Measurements from ENCODE around the gene SSTR3.

SSTR3 gene

DNA sequence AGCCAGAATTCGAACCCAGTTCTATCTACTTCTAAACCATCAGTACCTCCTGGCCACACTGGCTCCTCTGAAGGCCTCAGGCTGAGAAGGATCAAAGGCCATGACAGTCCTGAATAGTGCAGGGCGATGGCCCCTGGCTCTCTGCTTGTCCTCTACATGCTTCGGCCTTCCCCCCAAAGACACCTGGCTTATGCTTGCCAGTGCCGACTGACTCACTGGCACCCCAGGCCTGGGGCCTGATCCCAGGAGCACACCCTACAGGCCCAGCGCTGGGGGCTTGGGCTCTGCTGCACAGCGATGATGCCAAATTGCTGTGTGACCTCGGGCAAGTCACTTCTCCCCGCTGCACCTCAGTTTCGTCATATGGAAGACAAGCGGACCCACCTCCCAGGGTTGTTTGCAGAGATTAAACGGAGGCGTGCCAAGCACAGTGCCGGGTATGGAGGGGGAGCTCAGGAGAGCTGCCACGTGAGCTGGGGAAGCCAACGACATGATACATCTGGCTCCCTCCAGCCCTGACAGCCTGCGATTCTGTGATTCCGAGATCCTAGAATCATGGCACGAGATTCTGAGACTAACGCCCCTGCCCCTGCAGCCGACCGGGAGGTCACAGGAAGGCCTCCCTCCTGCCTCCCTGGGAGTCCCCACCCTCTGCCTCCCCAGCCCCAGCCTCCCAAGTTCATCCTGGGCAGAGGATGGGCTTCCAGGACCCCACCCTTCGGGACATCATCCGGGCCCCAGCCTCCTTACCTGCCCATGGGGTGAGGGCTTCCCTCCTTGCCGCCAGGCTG lies 1.0 kb downstream of the SSTR3 start:
- Histone ChIP-seq H4K20me1 (ENCODE audit: control insufficient read depth, insufficient read depth, low read depth, low read length) (no peaks in the 10 kb centered on the region), H3K4me2 (ENCODE audit: low read length) (no peak overlapping the region), H3K36me3 (ENCODE audit: control insufficient read depth, low read length) (no peaks in the 10 kb centered on the region), H3K79me2 (ENCODE audit: control insufficient read depth, low read length) (no peaks in the 10 kb centered on the region), H3K9me3 (ENCODE audit: control insufficient read depth, insufficient read depth, low read length) (no peaks in the 10 kb centered on the region), H3K27me3 (ENCODE audit: control insufficient read depth, low read length) (no peaks in the 10 kb centered on the region), H3K4me3 (ENCODE audit: low read length) (no peak overlapping the region), H3K9me2 (replicated peaks; ENCODE audit: control insufficient read depth, low read length) (no peaks in the 10 kb centered on the region), H3F3A (ENCODE audit: control insufficient read depth, insufficient read depth) (no peaks in the 10 kb centered on the region), H3K27ac (ENCODE audit: low read depth, low read length) (no peak overlapping the region), H3K4me1 (ENCODE audit: control insufficient read depth, low read length) (peaks cover 16% of the 10 kb centered on the region)
- TF ChIP-seq EZH2phosphoT487 (IDR thresholded peaks at IDR 0.05; ENCODE audit: borderline replicate concordance, low read length): no peak
- TF ChIP-seq, protein P1, sequence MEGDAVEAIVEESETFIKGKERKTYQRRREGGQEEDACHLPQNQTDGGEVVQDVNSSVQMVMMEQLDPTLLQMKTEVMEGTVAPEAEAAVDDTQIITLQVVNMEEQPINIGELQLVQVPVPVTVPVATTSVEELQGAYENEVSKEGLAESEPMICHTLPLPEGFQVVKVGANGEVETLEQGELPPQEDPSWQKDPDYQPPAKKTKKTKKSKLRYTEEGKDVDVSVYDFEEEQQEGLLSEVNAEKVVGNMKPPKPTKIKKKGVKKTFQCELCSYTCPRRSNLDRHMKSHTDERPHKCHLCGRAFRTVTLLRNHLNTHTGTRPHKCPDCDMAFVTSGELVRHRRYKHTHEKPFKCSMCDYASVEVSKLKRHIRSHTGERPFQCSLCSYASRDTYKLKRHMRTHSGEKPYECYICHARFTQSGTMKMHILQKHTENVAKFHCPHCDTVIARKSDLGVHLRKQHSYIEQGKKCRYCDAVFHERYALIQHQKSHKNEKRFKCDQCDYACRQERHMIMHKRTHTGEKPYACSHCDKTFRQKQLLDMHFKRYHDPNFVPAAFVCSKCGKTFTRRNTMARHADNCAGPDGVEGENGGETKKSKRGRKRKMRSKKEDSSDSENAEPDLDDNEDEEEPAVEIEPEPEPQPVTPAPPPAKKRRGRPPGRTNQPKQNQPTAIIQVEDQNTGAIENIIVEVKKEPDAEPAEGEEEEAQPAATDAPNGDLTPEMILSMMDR (IDR thresholded peaks at IDR 0.05; ENCODE audit: low read depth, low read length, poor library complexity, severe bottlenecking): no peak

DNA sequence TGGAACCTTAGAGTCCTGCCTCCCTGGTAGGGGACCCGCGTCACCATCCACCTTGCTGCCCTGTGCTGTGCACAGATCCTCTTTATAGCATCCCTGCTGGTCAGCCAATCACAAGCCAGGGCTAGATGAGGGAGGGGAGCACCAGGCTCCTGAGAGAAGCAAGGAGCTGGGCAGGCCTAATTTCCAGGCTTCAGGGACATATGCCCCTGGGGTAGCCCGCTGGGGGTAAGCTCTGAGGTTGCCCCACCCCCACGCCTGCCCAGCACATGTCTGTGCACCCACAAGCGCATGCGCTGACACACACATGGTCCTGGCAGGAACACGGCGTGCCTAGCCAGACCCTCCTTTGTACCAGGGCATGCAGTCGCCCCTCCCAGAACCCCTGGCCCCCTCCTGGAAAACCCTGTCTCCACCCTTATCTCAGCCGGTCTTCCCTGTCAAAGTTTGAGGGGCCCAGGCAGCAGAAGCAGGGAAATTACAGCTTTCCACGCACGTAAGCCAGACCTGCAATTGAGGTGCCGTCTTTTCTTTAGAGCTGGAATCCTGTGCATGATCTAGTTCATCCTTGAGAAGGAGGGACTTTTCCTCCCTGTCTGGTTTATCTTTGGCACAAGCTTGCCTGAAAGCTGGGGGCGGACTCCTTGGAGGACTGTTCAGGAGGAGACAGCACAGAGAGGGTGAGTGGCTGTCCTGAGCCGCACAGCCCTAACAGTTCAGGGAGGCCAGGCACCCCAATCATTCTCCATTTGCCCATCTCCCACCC lies 2.1 kb downstream of the SSTR3 start:
- Histone ChIP-seq H3K4me2 (ENCODE audit: low read length) (no peak overlapping the region), H3K36me3 (ENCODE audit: control insufficient read depth, low read length) (no peaks in the 10 kb centered on the region), H4K20me1 (ENCODE audit: control insufficient read depth, insufficient read depth, low read depth, low read length) (no peaks in the 10 kb centered on the region), H3K4me3 (ENCODE audit: low read length) (no peak overlapping the region), H3K9me2 (replicated peaks; ENCODE audit: control insufficient read depth, low read length) (no peaks in the 10 kb centered on the region), H3K79me2 (ENCODE audit: control insufficient read depth, low read length) (no peaks in the 10 kb centered on the region), H3K4me1 (ENCODE audit: control insufficient read depth, low read length) (peaks cover 16% of the 10 kb centered on the region), H3K27ac (ENCODE audit: low read depth, low read length) (no peak overlapping the region), H3K27me3 (ENCODE audit: control insufficient read depth, low read length) (no peaks in the 10 kb centered on the region), H3F3A (ENCODE audit: control insufficient read depth, insufficient read depth) (no peaks in the 10 kb centered on the region), H3K9me3 (ENCODE audit: control insufficient read depth, insufficient read depth, low read length) (no peaks in the 10 kb centered on the region)
- TF ChIP-seq EZH2phosphoT487 (IDR thresholded peaks at IDR 0.05; ENCODE audit: borderline replicate concordance, low read length): no peak
- TF ChIP-seq, protein P1 (IDR thresholded peaks at IDR 0.05; ENCODE audit: low read depth, low read length, poor library complexity, severe bottlenecking): no peak

DNA sequence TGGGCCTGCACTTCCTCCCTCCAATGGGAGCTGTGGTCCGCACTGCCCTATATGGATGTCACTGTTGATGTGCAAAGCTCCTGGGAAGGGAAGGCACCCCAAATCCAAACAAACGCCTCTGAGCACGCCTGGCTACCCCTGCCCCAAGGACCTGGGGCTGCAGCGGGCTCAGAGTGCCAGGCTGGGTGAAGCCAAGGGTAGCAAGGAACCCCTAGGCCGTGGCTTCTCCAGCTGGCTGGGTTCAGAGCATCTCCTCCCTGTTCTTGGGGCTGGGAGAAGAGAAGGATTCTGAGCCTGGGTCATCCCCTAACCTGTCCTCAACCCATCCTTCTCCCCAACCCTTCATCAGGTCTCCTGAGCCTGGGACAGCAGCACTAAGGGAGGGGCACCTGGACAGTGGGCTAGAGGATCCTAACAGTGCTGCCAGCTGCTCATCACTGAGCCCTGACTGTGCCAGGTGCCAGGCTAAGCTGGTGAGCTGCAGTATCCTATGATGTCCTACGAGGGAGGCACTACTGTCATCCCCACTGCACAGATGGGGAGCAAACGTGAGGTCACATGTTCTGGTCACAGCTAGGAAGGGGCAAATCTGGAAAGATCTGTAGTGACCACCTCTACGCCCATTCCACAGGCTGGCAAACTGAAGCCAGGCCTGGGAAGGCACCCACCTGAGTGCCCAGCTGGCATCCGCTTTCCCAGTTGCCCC lies 3.0 kb downstream of the SSTR3 start:
- no peak overlapping the region for H3K4me2 ChIP-seq (ENCODE audit: low read length)
- no peak overlapping the region for H3K4me3 ChIP-seq (ENCODE audit: low read length)
- no peaks in the 10 kb centered on the region for H3K36me3 ChIP-seq (ENCODE audit: control insufficient read depth, low read length)
- no peaks in the 10 kb centered on the region for H3K9me3 ChIP-seq (ENCODE audit: control insufficient read depth, insufficient read depth, low read length)
- peaks cover 24% of the 10 kb centered on the region for H3K4me1 ChIP-seq (ENCODE audit: control insufficient read depth, low read length)
- H3K79me2 ChIP-seq (ENCODE audit: control insufficient read depth, low read length): no peaks in the 10 kb centered on the region
- TF ChIP-seq EZH2phosphoT487 (IDR thresholded peaks at IDR 0.05; ENCODE audit: borderline replicate concordance, low read length): no peak
- TF ChIP-seq, protein P1 (IDR thresholded peaks at IDR 0.05; ENCODE audit: low read depth, low read length, poor library complexity, severe bottlenecking): no peak
- H4K20me1 ChIP-seq (ENCODE audit: control insufficient read depth, insufficient read depth, low read depth, low read length): no peaks in the 10 kb centered on the region
- no peak overlapping the region for H3K27ac ChIP-seq (ENCODE audit: low read depth, low read length)
- no peaks in the 10 kb centered on the region for H3K27me3 ChIP-seq (ENCODE audit: control insufficient read depth, low read length)
- H3K9me2 ChIP-seq (replicated peaks; ENCODE audit: control insufficient read depth, low read length): no peaks in the 10 kb centered on the region
- no peaks in the 10 kb centered on the region for H3F3A ChIP-seq (ENCODE audit: control insufficient read depth, insufficient read depth)

Measured in DOHH2 (cell line).